PFSK-1 (cell line): Measurements from ENCODE around the gene CEP89.

ENCODE experiments used
- FOXP2 ChIP-seq: optimal IDR thresholded peaks from 2 replicates; pipeline ENCODE3; 2011; ENCODE audit warnings: borderline replicate concordance, control low read depth, inconsistent platforms; ENCODE audit not compliant: insufficient read depth; ENCODE audit errors: extremely low read length, extremely low read depth
- POLR2AphosphoS5 ChIP-seq: IDR thresholded peaks from 2 replicates; pipeline ENCODE4 v1.6.1; 2012; ENCODE audit warnings: low read depth, mild to moderate bottlenecking, control low read depth, low read length, moderate library complexity
- SIN3A ChIP-seq: IDR thresholded peaks from 2 replicates; pipeline ENCODE4 v1.6.1; 2012; ENCODE audit warnings: mild to moderate bottlenecking, low read length, moderate library complexity, borderline replicate concordance; ENCODE audit not compliant: insufficient read depth
- TAF1 ChIP-seq: IDR thresholded peaks from 2 replicates; pipeline ENCODE4 v1.6.1; 2012; ENCODE audit warnings: low read length, control low read depth, borderline replicate concordance; ENCODE audit not compliant: insufficient read depth

- TF ChIP-seq TAF1, result no peak
- no peak for TF ChIP-seq POLR2AphosphoS5
- TF ChIP-seq SIN3A, result no peak
- no peak for TF ChIP-seq FOXP2
Observed at GRCh38 chr19:32998722-32999121, 27.0 kb upstream of the CEP89 start.
